Kidney tubule cell (primary cell): ENCODE data around the gene RETREG1.
A peak's percentile ranks its signal among the peaks of the same experiment; 100 is the strongest.
"Not testable (repeated sequence)": the region's sequence is repeated elsewhere in the genome, so short reads cannot be mapped to it uniquely, and the experiment has no call there.

Source experiments
- DNase-seq: peaks from one replicate; pipeline ENCODE4 v3.0.0-alpha.2; 2018; ENCODE audit warnings: low spot score

The RETREG1 gene, protein sequence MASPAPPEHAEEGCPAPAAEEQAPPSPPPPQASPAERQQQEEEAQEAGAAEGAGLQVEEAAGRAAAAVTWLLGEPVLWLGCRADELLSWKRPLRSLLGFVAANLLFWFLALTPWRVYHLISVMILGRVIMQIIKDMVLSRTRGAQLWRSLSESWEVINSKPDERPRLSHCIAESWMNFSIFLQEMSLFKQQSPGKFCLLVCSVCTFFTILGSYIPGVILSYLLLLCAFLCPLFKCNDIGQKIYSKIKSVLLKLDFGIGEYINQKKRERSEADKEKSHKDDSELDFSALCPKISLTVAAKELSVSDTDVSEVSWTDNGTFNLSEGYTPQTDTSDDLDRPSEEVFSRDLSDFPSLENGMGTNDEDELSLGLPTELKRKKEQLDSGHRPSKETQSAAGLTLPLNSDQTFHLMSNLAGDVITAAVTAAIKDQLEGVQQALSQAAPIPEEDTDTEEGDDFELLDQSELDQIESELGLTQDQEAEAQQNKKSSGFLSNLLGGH

DNA sequence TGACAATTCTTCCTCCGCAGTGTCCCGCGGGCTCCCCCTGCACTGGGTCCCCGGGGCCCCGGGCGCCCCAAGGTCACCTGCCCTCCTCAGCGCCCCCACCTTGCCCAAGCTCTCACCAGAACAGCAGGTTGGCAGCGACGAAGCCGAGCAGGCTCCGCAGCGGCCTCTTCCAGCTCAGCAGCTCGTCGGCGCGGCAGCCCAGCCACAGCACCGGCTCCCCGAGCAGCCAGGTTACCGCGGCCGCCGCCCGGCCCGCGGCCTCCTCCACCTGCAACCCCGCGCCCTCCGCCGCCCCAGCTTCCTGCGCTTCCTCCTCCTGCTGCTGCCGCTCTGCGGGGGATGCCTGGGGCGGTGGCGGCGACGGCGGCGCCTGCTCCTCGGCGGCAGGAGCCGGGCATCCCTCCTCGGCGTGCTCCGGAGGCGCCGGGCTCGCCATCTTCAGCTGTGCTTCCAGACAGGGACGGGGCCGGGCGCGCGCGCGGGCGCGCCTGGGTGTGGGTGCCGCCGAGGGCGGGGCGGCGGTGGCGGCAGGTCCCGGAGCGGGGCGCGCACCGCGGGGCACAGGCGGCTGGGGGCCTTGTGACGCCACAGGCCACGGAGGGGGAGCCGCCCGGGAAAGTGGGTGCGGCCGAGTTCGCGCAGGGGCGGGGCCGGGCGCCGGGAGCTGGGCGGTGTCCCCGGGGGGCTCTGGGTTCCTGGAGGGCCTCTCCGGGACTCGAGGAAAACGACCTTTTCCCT, at the start of gene RETREG1:
Gene RETREG1 (minus strand): TSS at position 462 of the 738 bp plus-strand sequence. CDS start 26 bp downstream, at position 436.
- peak; percentile 64 for DNase-seq

DNA sequence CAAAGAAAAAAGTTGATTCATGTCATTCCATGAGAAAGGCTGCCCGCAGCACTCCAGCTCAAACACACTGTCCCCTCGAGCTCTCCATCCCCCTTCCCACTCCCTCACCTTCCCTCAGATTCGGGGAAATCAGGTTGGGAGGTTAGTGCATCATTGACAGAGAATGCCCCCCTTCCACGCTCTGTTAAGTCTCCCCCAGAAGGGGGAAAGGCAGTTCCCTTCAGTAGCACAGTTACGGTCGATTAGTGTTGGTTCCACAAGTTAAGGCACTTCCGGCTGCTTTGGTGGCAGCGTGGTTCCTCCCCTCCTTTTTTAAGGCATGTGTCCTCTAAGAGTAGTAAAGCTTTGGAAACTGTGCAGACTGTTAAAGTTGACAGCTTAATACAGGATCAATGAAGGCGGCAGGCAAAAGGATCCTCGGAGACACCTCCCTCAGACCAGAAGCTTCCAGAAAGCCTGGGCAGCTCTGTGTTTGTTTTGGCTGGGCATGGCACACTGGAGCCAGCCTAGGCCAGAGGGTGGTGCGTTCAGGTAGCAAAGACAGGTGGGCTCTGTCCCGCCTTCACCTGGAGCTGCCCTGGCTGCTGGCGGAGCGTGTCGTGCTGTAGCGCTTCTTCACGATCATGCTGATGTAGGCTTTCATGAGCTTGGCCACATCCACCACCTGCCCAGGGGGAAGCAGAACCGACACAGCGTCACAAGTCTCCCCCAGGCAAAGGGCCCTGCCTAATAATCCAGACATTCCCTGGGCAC, 49.5 kb upstream of the RETREG1 start:
- peak; percentile 82 for DNase-seq

DNA sequence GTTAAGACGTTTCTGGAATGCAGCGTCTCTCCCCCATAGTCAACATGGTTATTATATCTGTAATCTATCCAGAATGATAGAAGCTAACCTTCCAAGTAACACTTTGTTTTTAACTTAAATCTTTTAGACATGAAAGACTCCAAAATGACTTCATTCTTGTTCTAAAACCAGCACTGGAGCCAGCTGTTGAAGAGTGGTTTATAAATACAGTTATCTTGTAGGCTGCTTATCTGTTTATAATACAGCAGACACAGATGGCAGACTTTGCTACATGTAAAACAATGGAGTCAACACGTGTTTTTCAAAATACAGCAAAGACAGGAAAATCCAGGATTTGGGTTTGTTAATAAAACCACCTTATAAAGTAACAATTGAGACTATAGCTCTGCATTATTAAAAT, 48.8 kb upstream of the RETREG1 start:
- no peak for DNase-seq

DNA sequence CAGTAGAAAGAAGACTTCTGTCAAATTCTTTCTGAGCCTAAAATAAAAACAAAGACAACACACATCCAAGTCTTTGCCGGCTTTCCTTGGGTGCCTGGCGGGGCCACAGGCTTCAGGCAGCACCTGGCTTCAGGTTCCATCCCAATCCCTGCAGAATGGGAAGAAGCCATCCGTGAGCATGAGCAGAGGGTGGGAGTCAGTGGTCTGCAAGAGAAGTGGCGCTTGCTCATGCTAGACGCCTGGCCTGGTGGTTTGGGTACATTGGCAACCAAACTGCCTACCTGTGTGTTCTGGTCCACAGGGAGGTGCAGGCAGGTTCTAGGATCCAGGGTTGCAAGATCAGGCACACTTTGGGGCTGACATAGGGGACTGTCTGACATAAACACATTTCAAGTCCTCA, 47.6 kb upstream of the RETREG1 start:
- DNase-seq, result no peak

DNA sequence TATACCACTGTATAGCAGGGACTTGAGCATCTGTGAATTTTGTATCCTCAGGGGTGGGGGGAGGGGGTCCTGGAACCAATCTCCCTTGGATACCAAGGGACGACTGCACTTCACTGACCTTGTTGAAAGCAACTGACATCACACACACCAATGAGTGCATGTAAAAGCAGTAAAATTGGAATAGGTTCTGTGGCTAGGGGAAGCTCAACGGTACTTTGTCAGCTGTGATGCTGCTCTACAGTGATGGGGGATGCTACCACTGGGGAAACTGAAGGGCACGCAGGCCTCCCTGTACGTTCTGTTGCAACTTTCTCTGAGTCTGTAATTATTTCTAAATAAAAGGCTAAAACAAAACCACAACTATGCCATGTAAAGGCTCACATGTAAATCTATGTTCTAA, 47.0 kb upstream of the RETREG1 start:
- DNase-seq, result no peak

DNA sequence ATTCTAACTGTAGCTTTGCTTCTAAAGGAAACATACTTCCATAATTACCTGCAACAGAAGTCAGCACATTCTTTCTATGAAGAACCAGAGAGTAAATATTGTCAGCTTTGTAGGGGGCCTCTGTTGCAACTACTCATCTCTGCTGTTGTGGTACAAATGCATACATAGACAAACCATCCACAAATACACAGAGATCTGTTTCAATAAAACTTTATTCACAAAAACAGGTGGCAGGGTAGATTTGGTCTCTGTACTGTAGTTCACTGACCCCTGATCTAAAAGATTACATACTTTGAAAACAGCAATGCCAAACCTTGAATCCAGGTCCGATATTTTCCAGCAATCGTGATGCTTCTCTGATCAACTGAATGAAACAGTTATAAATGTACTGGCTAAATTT, 44.9 kb upstream of the RETREG1 start:
- DNase-seq, result no peak

DNA sequence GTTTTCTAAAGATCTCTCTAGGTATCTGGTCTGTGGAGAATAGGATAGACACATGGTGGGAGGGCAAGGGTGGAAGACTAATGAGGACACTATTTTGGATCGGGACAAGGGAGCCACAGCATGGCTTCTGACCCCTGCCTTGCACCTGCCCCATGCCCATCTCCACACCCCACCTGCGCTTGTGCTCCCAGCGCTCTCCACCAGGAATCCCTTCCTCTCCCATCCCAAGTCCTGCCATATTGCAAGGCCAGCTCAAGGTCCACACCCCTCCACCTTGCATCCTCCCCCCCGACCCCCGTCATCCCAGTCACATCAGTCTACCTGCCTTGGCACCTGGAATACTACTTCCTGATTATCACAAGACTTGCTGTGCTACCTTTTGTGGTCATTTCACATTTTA, 44.2 kb upstream of the RETREG1 start:
- DNase-seq, result no peak

DNA sequence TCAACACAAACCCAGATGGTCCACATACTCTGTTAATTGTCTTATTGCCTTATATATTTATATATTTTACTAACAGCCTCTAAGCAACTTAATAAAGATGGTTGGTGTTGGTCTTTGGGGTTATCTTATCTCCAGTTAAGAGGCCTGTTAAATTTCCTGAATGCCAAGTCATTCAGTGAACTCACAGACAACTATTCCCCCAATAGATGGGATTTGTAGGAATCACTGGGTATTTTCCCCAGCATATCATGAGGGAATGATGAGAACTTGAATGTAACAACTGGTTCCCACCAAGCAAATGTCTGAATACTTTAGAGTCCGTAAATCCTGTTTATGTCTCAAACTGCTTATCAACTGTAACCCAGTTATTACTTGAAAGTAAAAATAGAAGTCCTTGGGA, 42.7 kb upstream of the RETREG1 start:
- DNase-seq, result no peak

DNA sequence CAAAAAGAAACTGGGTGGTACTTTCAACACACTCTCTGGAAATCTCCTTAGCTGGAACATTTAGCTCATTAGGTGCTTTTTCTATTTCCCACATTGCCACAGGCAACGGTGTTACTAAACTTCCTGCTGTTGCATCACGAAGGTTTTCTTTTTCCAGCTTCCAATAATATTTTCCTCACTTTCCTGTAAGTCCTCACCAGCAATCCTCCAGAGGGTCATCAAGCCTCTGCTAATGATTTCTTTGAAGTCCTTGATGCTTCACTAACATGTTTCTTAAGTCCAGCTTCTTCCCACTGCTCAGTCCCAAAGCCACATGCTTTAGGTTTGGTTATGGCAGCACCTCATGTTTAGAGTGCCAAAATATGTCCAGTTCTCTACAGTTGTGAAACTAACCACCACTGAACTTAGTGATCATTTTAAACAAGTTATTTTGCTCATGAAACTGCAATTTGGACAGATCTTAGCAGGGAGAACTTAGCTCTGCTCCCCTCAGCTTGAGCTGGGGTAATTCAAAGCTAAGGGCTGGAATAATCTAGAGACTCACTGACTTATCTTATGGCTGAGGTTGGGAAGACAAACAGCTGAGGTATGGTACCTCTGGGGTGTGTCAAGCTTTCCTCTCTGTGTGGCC, 39.9 kb upstream of the RETREG1 start:
- DNase-seq, result no peak

DNA sequence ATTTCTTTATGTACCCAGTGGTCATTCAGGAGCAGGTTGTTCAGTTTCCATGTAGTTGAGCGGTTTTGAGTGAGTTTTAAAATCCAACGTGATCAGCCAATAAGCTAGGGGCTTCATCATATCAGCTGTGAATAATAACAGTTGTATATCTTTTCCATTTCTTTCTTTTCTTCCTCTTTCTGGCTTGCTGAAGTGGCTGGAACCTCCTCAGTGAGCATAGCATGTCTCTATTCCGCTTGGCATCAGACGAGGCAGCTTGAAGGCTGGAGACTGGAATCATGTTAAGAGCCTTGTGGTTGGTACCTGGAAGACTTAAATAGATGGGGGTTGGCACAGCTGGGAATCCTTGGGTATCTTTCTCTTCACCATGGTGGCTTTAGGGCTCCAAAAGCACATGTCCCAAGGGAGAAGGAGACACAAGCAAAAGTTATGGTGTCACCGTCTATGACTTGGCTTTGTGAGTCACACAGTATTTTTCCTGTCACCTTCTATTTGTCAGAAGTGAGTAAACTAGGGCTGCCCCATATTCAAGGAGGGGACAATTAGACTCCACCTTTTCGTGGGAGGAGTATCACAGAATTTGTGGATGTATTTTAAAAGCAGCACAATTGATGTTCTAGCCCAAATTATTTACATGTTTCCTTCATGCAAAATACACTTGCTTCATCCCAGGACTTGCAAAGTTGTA, 38.0 kb upstream of the RETREG1 start:
- peak; percentile 49 for DNase-seq

DNA sequence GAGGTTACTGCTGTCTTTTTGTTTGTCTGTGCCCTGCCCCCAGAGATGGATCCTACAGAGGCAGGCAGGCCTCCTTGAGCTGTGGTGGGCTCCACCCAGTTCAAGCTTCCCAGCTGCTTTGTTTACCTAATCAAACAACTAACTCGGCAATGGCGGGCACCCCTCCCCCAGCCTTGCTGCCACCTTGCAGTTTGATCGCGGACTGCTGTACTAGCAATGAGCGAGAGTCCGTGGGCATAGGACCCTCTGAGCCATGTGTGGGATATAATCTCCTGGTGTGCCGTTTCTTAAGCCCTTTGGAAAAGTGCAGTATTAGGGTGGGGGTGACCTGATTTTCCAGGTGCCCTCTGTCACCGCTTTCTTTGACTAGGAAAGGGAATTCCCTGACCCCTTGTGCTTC, 31.9 kb upstream of the RETREG1 start:
- not testable (repeated sequence) for DNase-seq

DNA sequence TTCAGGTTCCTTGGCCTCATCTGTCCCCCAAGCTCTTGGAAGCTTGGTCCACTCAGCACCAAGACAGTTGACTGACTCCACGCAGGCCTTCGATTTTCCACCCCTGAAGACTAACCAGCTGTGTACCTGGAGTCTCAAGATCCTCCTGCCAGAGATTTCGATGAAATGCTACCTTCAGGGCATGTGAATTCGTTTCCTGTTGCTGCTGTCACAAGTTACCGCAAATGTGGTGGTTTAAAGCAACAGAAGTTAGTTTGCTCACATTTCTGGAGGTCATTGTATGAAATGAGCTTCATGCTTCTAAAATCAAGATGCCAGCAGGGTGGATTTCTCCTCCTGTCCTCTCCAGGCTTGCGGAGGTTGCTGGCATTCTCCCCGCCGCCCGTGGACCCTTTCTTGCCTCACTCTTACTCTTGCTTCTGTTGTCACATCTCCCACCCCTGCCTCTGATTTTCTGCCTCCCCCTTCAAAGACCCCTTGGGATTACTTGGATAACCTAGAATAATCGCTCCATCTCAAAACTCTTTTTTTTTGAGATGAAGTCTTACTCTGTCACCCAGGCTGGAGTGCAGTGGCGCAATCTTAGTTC, 27.6 kb upstream of the RETREG1 start:
- DNase-seq, result no peak

DNA sequence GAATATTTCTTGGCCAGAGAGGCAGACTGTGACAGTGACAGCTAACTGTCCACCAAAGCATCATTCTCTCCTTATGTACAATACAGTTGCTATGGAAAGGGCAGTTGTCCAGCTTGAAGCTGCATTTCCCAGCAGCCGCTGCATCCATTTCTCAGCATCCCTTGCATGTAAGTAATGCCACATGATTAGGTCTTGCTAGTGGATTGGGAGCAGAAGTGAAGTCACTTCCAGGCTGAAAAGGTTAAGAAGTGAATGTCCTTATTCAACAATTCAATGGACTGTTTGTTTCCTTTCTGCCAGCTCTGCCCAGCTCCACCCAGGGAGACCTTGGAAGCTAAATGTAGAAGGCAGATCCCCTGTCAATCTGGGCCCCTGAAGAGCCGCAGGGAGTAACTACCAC, 26.1 kb upstream of the RETREG1 start:
- no peak for DNase-seq

DNA sequence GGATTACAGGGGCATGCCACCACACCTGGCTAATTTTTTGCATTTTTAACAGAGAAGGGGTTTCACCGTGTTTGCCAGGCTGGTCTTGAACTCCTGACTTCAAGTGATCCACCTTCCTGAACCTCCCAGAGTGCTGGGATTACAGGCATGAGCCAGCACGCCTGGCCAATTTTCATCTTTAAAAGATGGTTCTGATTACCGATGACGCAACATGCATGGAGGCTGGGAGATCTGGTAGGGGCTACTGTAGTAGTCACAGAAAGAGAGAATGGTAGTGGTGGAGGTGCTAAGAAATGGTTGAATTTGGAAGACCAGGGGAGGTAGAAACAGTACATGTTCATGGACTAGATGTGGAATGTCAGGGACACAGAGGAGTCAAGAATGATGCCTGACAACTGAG, 22.4 kb upstream of the RETREG1 start:
- no peak for DNase-seq

DNA sequence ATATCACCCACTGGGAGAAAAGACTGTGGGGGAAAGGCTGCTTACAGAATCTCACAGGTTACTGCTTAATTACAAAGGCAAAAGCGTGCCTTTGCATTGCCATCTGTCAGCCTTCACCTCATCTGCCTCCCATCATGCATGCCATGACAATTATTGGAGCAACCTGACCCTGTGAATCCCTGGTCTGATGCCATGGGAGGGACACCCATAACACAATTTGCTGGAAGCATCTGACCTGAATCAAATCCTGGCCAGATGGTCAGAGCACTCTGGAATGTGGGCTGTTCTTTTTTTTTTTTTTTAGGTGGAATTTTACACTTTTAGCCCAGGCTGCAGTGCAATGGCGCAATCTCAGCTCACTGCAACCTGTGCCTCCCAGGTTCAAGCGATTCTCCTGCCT, 11.6 kb upstream of the RETREG1 start:
- DNase-seq, result no peak

DNA sequence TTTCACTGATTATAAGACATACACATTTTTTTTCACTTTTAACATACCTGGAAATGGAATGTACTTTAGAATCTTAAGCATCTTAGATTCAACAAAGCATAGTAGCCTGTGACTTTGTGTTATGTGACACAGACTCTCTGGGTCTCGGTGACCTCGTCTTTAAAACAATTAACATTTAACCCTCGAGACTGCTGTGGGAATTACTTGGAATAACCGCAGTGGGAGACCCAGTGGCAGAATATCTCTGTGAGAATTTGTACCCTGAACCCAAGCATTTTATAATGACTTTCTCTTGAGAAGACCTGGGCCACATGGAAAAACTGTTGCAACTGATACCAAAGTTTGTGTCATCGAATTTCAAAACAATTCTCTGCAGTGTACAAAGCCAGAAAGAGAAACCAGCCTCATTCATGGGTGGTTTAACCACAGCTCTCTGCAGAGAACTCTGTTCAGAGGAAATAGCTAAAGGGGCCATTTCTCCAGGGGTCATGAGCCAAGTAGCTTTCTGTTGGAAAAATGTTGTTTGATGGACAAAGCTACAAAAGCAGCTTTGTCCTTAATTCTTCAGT, 10.0 kb upstream of the RETREG1 start:
- DNase-seq, result no peak

DNA sequence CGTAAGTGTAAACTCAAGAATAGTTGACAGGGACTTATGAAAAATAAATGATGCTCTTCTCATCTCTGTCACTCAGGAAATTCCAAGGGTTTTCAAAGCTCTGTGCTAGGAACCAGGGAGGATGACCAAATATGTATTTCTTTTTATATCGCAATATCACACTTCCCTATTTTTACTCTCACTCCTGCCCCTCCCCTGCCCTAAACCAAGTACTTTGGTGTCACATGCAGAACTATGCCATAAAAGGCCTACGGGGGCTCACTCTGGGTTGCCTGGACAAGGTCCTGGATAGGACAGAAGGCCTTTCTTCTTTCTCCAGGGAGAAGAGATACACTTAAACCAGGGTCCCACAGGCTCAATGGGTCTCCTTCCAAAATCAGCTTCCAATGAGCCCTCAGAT, 8.3 kb upstream of the RETREG1 start:
- no peak for DNase-seq

DNA sequence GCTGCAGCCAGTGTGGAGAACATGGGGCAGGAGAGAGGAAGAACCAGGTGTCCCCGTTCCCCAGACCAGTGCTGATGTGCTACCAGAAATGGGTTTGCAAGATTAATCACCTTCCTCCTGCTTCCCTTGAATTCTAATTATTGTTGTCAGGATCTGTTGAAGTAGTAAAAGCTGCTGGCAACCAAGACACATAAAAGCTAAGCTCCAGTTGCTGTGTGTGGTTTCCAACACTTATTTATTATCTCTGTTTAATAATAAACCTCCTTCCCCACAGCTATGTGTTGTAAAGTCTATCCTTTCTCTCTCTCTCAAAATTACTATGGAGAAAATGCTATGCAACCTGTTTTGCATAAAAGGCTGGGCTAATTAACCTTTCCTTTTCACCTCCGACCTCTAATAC, 2.3 kb upstream of the RETREG1 start:
- DNase-seq, result peak; percentile 56

DNA sequence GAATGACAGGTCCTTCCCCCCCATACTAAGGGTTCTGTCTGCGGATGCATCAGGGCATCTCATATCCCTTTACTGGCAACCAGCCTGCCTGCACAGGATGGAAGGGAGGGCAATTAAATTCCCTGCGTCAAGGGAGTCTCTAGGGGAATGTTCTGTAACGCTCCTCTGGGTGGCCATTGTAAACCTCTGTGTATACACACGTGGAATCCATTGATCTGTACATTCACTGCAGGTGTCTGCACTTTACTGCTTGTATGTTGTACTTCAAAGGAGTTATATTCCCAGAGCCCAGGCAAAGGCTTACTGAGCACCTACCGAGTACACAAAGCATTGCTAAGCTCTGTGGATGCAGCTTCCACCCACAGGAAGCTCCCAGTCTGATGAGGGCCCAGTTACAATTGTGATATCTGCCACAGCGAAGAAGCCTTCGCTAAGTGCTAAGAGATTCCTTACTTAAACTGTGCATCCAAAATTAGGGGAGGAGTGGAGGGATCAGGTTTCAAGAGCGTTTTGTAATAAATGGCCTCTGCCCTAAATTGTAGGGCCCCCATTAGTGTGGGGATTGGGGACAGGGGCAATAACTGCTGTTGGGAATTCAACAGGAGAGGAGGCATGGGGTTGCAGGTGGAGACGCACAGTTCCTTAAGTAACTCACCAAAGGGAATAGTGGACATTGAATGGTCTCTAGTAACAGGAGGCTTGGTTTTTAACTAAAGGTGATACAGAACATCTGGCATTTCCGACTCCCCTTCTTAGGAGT, 1.5 kb upstream of the RETREG1 start:
- DNase-seq, result no peak
